ENCODE data around the gene WNT7B.

GRCh38 chr22:46024136-46024840 is 47.3 kb upstream of the WNT7B start:
- TF ChIP-seq CSDC2 (CRISPR knock-in tag; IDR thresholded peaks at IDR 0.05) = no peak
- no peak for TF ChIP-seq TCF4 (CRISPR knock-in tag; IDR thresholded peaks at IDR 0.05; ENCODE audit: borderline replicate concordance)
